Anterior cingulate cortex (tissue), 58 donors: ENCODE measurements around the gene SLC37A4.
"Not testable (repeated sequence)": the region's sequence is repeated elsewhere in the genome, so short reads cannot be mapped to it uniquely, and the experiment has no call there.

Experiments used
- DNase-seq, 58 donors: peaks; one replicate each; lab custom pipeline; 2025; lab: John Stamatoyannopoulos, UW

The SLC37A4 gene

GRCh38 chr11:119030329-119031047, at the start of gene SLC37A4:
TSS of gene SLC37A4 (minus strand) at chr11:119030877.
- peak; percentile 73 to 98 (median 94) for DNase-seq

GRCh38 chr11:119078675-119079420, 48.2 kb upstream of the SLC37A4 start:
- DNase-seq, result no peak

GRCh38 chr11:119077839-119078238, 47.2 kb upstream of the SLC37A4 start:
- no peak for DNase-seq

GRCh38 chr11:119067371-119068222, 36.9 kb upstream of the SLC37A4 start, which contains the start of gene VPS11:
TSS of gene VPS11 (plus strand) at chr11:119067818. CDS start at chr11:119067824, 6 bp downstream.
- DNase-seq, result peak; percentile 45 to 98 (median 94)

- DNase-seq, result no peak
Measured at GRCh38 chr11:119065369-119065768, 34.7 kb upstream of the SLC37A4 start.

GRCh38 chr11:119062779-119063178, 32.1 kb upstream of the SLC37A4 start:
- peak in 1 of 58 donors; percentile 24 for DNase-seq

- no peak for DNase-seq
Measured at GRCh38 chr11:119061256-119061655, 30.6 kb upstream of the SLC37A4 start.

GRCh38 chr11:119059128-119059527, 28.5 kb upstream of the SLC37A4 start:
- not testable (repeated sequence) for DNase-seq

GRCh38 chr11:119057000-119057769, 26.5 kb upstream of the SLC37A4 start, which contains the start of gene HYOU1:
TSS of gene HYOU1 (minus strand) at chr11:119057205. CDS start at chr11:119056160, 1,045 bp downstream.
- peak; percentile 58 to 98 (median 96) for DNase-seq

- peak in 20 of 58 donors; percentile 7 to 59 (median 42) for DNase-seq
Measured at GRCh38 chr11:119056421-119056999, 25.8 kb upstream of the SLC37A4 start.

- no peak for DNase-seq
Measured at GRCh38 chr11:119055901-119056300, 25.2 kb upstream of the SLC37A4 start.

- DNase-seq, result no peak
Measured at GRCh38 chr11:119054418-119054817, 23.7 kb upstream of the SLC37A4 start.

- DNase-seq, result no peak
Measured at GRCh38 chr11:119052163-119052814, 21.6 kb upstream of the SLC37A4 start.

GRCh38 chr11:119051440-119052162, 20.9 kb upstream of the SLC37A4 start:
- DNase-seq, result no peak

GRCh38 chr11:119049081-119049480, 18.4 kb upstream of the SLC37A4 start:
- DNase-seq, result no peak

- no peak for DNase-seq
Measured at GRCh38 chr11:119048644-119049043, 18.0 kb upstream of the SLC37A4 start.

- no peak for DNase-seq
Measured at GRCh38 chr11:119047205-119047604, 16.5 kb upstream of the SLC37A4 start.

GRCh38 chr11:119046489-119046888, 15.8 kb upstream of the SLC37A4 start:
- DNase-seq, result no peak
